ENCODE results near the gene DCPS.
"Not testable (repeated sequence)": the region's sequence is repeated elsewhere in the genome, so short reads cannot be mapped to it uniquely, and the experiment has no call there.

DCPS gene

DNA sequence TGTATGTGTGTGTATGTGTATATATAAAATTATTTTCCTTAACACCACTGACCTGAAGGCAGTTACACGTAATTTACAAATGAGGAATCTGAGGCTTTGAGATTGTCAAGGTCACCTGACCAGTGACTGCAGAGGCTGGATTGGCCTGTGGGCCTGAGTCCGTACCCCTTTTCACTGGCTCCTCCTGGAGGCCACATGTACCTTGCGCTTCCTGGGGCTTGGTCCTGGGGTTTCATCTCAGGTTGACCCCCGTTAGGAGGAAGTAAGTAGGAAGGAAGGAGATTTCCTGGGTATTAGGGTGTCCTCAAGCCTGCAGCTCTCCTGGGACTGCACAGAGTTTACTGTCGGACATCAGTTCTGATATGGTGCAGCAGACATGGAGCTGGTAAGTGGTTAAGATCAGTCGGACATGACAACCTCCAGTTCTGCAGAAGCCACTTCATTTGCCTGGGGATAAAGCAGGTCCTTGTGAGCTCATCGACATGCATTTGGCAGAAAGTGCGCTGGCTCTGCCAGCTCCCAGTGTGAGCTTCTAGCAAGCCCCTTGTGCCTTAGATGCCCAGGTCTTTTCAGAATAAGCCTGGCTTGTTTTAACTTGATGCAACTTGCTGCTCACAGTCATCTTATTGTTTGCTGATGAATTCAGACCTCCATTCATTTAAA lies 88.2 kb downstream of the DCPS start:
- H4K5ac ChIP-seq (ENCODE audit: low read length): no peak overlapping the region
- H3K79me1 ChIP-seq (ENCODE audit: low read length): peaks cover 2% of the 10 kb centered on the region
- no peak overlapping the region for H2BK15ac ChIP-seq (replicated peaks; ENCODE audit: low read depth)
- no peak overlapping the region for H2BK120ac ChIP-seq (ENCODE audit: low read depth, low read length)
- H3K4me2 ChIP-seq (ENCODE audit: low read length): no peak overlapping the region
- no peak overlapping the region for H2BK5ac ChIP-seq (ENCODE audit: low read length)
- no peak overlapping the region for H3K18ac ChIP-seq (ENCODE audit: low read length)
- H3K27ac ChIP-seq (ENCODE audit: low read depth, low read length): no peak overlapping the region
- no peak overlapping the region for H3K23ac ChIP-seq (ENCODE audit: low read length)
- no peak overlapping the region for H4K8ac ChIP-seq (ENCODE audit: low read depth, low read length)
- peak; percentile 65 for DNase-seq
- H2AK5ac ChIP-seq (ENCODE audit: low read length): no peak overlapping the region
- no peaks in the 10 kb centered on the region for H3K79me2 ChIP-seq (ENCODE audit: control insufficient read depth, insufficient read depth, low read length)
- H3K4ac ChIP-seq (ENCODE audit: low read depth, low read length): no peak overlapping the region
- WGBS (ENCODE audit: extremely low coverage, insufficient coverage, low lambda C conversion rate): no CpG with 5 or more reads among the region's 8 CpGs
- no peak overlapping the region for H3K9ac ChIP-seq (ENCODE audit: low read length)
- H3K36me3 ChIP-seq (ENCODE audit: control insufficient read depth, insufficient read depth, low read length): no peaks in the 10 kb centered on the region
- no peak overlapping the region for H3K4me3 ChIP-seq (ENCODE audit: low read length)
- no peaks in the 10 kb centered on the region for H3K4me1 ChIP-seq (ENCODE audit: control insufficient read depth, low read depth, low read length)
- H3K56ac ChIP-seq (ENCODE audit: low read length): no peak overlapping the region
- no peaks in the 10 kb centered on the region for H3K27me3 ChIP-seq (ENCODE audit: insufficient read depth, low read length, poor library complexity)

DNA sequence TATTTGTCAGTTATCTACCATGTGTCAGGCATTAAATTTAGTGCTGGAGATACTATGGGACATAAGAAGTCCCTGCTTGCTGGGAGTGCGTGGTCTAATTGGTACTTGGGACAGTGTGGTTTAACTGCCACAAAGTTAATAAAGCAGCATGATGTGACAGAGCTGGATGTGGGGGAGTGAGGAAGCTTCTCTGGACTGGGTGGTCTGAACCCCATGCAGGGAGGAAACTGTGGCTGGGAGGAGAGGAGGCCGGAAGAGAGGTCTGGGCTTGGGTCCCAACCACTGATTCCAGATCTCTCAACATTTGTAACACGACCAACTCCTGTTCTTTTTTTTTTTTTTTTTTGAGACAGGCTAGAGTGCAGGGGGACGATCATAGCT lies 88.8 kb downstream of the DCPS start:
- no peak overlapping the region for H3K4ac ChIP-seq (ENCODE audit: low read depth, low read length)
- H3K79me2 ChIP-seq (ENCODE audit: control insufficient read depth, insufficient read depth, low read length): no peaks in the 10 kb centered on the region
- no peak overlapping the region for H2AK5ac ChIP-seq (ENCODE audit: low read length)
- no peak overlapping the region for H3K9ac ChIP-seq (ENCODE audit: low read length)
- WGBS (ENCODE audit: extremely low coverage, insufficient coverage, low lambda C conversion rate): no CpG with 5 or more reads among the region's 4 CpGs
- H3K27ac ChIP-seq (ENCODE audit: low read depth, low read length): no peak overlapping the region
- H3K36me3 ChIP-seq (ENCODE audit: control insufficient read depth, insufficient read depth, low read length): no peaks in the 10 kb centered on the region
- no peak for DNase-seq
- no peak overlapping the region for H3K18ac ChIP-seq (ENCODE audit: low read length)
- H3K27me3 ChIP-seq (ENCODE audit: insufficient read depth, low read length, poor library complexity): no peaks in the 10 kb centered on the region
- no peak overlapping the region for H4K8ac ChIP-seq (ENCODE audit: low read depth, low read length)
- no peak overlapping the region for H3K4me2 ChIP-seq (ENCODE audit: low read length)
- H3K79me1 ChIP-seq (ENCODE audit: low read length): peaks cover 2% of the 10 kb centered on the region
- H4K5ac ChIP-seq (ENCODE audit: low read length): no peak overlapping the region
- no peak overlapping the region for H3K56ac ChIP-seq (ENCODE audit: low read length)
- no peak overlapping the region for H3K4me3 ChIP-seq (ENCODE audit: low read length)
- no peak overlapping the region for H3K23ac ChIP-seq (ENCODE audit: low read length)
- H3K4me1 ChIP-seq (ENCODE audit: control insufficient read depth, low read depth, low read length): no peaks in the 10 kb centered on the region
- no peak overlapping the region for H2BK5ac ChIP-seq (ENCODE audit: low read length)
- no peak overlapping the region for H2BK15ac ChIP-seq (replicated peaks; ENCODE audit: low read depth)
- no peak overlapping the region for H2BK120ac ChIP-seq (ENCODE audit: low read depth, low read length)

DNA sequence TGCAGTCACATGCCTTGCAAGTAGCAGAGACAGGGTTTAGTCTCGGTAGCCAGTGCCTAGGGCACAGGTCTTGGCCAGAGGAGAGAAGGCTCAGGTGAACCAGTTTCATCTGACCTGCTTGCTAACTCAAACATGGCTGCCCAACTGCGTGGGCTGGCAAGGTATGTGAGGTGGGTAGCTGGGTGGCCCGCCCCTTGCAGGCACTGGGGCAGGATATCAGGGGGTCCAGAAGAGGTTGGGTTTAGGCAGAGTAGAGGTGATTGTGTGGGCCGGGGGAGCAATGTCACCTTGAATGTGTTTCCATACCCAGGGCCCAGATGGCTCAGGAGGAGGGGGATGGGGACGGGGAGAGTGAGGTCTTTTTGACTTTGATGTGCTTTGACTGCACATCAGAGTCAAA lies 89.3 kb downstream of the DCPS start:
- no peaks in the 10 kb centered on the region for H3K27me3 ChIP-seq (ENCODE audit: insufficient read depth, low read length, poor library complexity)
- H3K4me2 ChIP-seq (ENCODE audit: low read length): no peak overlapping the region
- H4K8ac ChIP-seq (ENCODE audit: low read depth, low read length): no peak overlapping the region
- no peaks in the 10 kb centered on the region for H3K79me2 ChIP-seq (ENCODE audit: control insufficient read depth, insufficient read depth, low read length)
- peaks cover 2% of the 10 kb centered on the region for H3K79me1 ChIP-seq (ENCODE audit: low read length)
- no peaks in the 10 kb centered on the region for H3K36me3 ChIP-seq (ENCODE audit: control insufficient read depth, insufficient read depth, low read length)
- WGBS (ENCODE audit: extremely low coverage, insufficient coverage, low lambda C conversion rate): no CpG with 5 or more reads among the region's 5 CpGs
- no peak overlapping the region for H3K4ac ChIP-seq (ENCODE audit: low read depth, low read length)
- DNase-seq: no peak
- no peak overlapping the region for H2BK120ac ChIP-seq (ENCODE audit: low read depth, low read length)
- H3K4me3 ChIP-seq (ENCODE audit: low read length): no peak overlapping the region
- no peak overlapping the region for H3K27ac ChIP-seq (ENCODE audit: low read depth, low read length)
- no peak overlapping the region for H2AK5ac ChIP-seq (ENCODE audit: low read length)
- no peak overlapping the region for H3K18ac ChIP-seq (ENCODE audit: low read length)
- H3K23ac ChIP-seq (ENCODE audit: low read length): no peak overlapping the region
- no peaks in the 10 kb centered on the region for H3K4me1 ChIP-seq (ENCODE audit: control insufficient read depth, low read depth, low read length)
- no peak overlapping the region for H2BK15ac ChIP-seq (replicated peaks; ENCODE audit: low read depth)
- H3K56ac ChIP-seq (ENCODE audit: low read length): no peak overlapping the region
- H4K5ac ChIP-seq (ENCODE audit: low read length): no peak overlapping the region
- no peak overlapping the region for H2BK5ac ChIP-seq (ENCODE audit: low read length)
- H3K9ac ChIP-seq (ENCODE audit: low read length): no peak overlapping the region

DNA sequence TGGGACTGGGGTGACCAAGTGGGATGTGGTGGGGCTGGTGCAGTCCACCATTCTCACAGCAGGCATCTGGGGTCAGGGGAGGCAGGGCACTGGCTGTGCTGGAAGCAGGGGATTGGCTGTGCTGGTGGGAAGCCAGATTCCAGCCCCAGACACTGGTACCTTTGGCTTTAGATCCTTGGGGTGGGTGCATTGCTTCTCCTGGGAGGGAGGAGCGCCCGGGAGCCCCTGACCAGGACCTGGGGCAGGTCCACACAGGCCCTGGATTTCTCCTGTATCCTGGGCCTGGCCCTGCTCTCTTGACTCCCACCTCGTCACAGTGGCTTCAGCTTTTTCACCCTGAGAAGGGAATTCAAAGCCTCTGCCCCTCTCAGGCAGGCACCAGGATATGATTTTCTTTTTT lies 90.2 kb downstream of the DCPS start:
- Histone ChIP-seq H2BK5ac (ENCODE audit: low read length) (no peak overlapping the region), H3K27ac (ENCODE audit: low read depth, low read length) (no peak overlapping the region), H4K8ac (ENCODE audit: low read depth, low read length) (no peak overlapping the region), H2BK15ac (replicated peaks; ENCODE audit: low read depth) (no peak overlapping the region), H3K4me2 (ENCODE audit: low read length) (no peak overlapping the region), H3K79me2 (ENCODE audit: control insufficient read depth, insufficient read depth, low read length) (no peaks in the 10 kb centered on the region), H4K5ac (ENCODE audit: low read length) (no peak overlapping the region), H3K9ac (ENCODE audit: low read length) (no peak overlapping the region), H3K27me3 (ENCODE audit: insufficient read depth, low read length, poor library complexity) (no peaks in the 10 kb centered on the region), H3K4ac (ENCODE audit: low read depth, low read length) (no peak overlapping the region), H3K23ac (ENCODE audit: low read length) (no peak overlapping the region), H3K36me3 (ENCODE audit: control insufficient read depth, insufficient read depth, low read length) (no peaks in the 10 kb centered on the region), H3K79me1 (ENCODE audit: low read length) (peaks cover 2% of the 10 kb centered on the region), H3K4me3 (ENCODE audit: low read length) (no peak overlapping the region), H2BK120ac (ENCODE audit: low read depth, low read length) (no peak overlapping the region), H3K56ac (ENCODE audit: low read length) (no peak overlapping the region), H3K18ac (ENCODE audit: low read length) (no peak overlapping the region), H2AK5ac (ENCODE audit: low read length) (no peak overlapping the region), H3K4me1 (ENCODE audit: control insufficient read depth, low read depth, low read length) (no peaks in the 10 kb centered on the region)
- no peak for DNase-seq
- WGBS (ENCODE audit: extremely low coverage, insufficient coverage, low lambda C conversion rate): no CpG with 5 or more reads among the region's 3 CpGs

DNA sequence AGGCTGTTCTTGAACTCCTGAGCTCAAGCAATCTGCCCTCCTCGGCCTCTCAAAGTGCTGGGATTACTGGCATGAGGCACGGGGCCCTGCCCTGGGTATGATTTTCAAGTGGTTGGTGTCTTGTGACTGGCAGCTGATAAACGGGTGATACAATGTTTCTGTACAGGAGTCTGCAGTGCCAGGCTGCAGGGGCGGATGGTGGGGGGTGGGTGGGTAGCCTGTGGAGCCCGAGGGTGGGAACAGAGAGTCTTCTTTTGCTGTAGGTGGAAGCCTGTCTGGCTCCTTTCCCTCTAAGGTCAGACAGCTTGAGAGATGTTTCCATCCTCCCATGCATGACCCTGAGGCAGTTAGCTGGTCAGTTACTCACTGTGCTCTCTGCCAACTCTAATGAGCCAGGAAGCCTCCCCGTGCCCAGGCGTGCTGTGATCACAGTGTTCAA lies 90.8 kb downstream of the DCPS start:
- H3K79me2 ChIP-seq (ENCODE audit: control insufficient read depth, insufficient read depth, low read length); H4K5ac ChIP-seq (ENCODE audit: low read length); H3K18ac ChIP-seq (ENCODE audit: low read length); H3K4me3 ChIP-seq (ENCODE audit: low read length); H3K27ac ChIP-seq (ENCODE audit: low read depth, low read length); H3K79me1 ChIP-seq (ENCODE audit: low read length); H3K9ac ChIP-seq (ENCODE audit: low read length); H2BK15ac ChIP-seq (replicated peaks; ENCODE audit: low read depth); H2BK5ac ChIP-seq (ENCODE audit: low read length); H3K4ac ChIP-seq (ENCODE audit: low read depth, low read length); H4K8ac ChIP-seq (ENCODE audit: low read depth, low read length); H2AK5ac ChIP-seq (ENCODE audit: low read length); H3K27me3 ChIP-seq (ENCODE audit: insufficient read depth, low read length, poor library complexity); H3K56ac ChIP-seq (ENCODE audit: low read length); H3K4me1 ChIP-seq (ENCODE audit: control insufficient read depth, low read depth, low read length); H3K23ac ChIP-seq (ENCODE audit: low read length); DNase-seq; H3K36me3 ChIP-seq (ENCODE audit: control insufficient read depth, insufficient read depth, low read length); H3K4me2 ChIP-seq (ENCODE audit: low read length); H2BK120ac ChIP-seq (ENCODE audit: low read depth, low read length): not testable (repeated sequence)
- no CpG with 5 or more reads among the region's 7 CpGs for WGBS (ENCODE audit: extremely low coverage, insufficient coverage, low lambda C conversion rate)

Measured in mesendoderm (in vitro differentiated cells).